HEK293 (cell line): ENCODE measurements around the gene ZNF99.

Source experiments
- CTCF ChIA-PET: fragments of 350-600 bp; formaldehyde crosslinking; extraction: SDS; loops from one replicate; lab custom pipeline; 2021; ENCODE audit warnings: antibody characterized with exemption; lab: Yijun Ruan, JAX
- POLR2A ChIA-PET: fragments of 300-600 bp; formaldehyde crosslinking; extraction: SDS; loops from one replicate; lab custom pipeline; 2020; ENCODE audit warnings: antibody characterized with exemption, inconsistent platforms; lab: Yijun Ruan, JAX
- H3K27ac ChIP-seq: fragments of 200-500 bp; sonication (Bioruptor generic); 2 replicates; pipeline ENCODE4 v1.5.1; 2014; ENCODE audit warnings: low read depth, low read length, control low read depth, inconsistent platforms; ENCODE audit errors: extremely low read depth
- H3K36me3 ChIP-seq, 2 experiments: fragments of 200-500 bp in 1 of 2; sonication (Bioruptor generic) in 1 of 2; 1 replicate in 1 of 2; 2 replicates in 1 of 2; pipeline ENCODE4 v1.5.1; 2014 to 2017; ENCODE audit warnings: inconsistent platforms in 2 of 2, low read length in 2 of 2; ENCODE audit not compliant: control insufficient read depth in 2 of 2, insufficient read depth in 1 of 2
- H3K4me1 ChIP-seq: fragments of 200-500 bp; sonication (Bioruptor generic); 2 replicates; pipeline ENCODE4 v1.5.1; 2014; ENCODE audit warnings: mild to moderate bottlenecking, low read length, inconsistent platforms; ENCODE audit not compliant: control insufficient read depth, insufficient read depth
- H3K4me3 ChIP-seq: 2 replicates; pipeline ENCODE4 v1.5.1; 2011; ENCODE audit warnings: low read depth, mild to moderate bottlenecking, control low read depth, low read length, moderate library complexity
- H3K9me3 ChIP-seq: fragments of 200-500 bp; sonication (Bioruptor generic); 2 replicates; pipeline ENCODE4 v1.5.1; 2014; ENCODE audit warnings: low read depth, low read length, inconsistent platforms; ENCODE audit not compliant: control insufficient read depth, insufficient read depth
- GLIS2 ChIP-seq: fragments of 450-650 bp; formaldehyde crosslinking; IDR thresholded peaks from 2 replicates; pipeline ENCODE4 v1.5.1; 2016; ENCODE audit warnings: missing biosample characterization, missing genetic modification characterization
- HOXC10 ChIP-seq: sonication (generic); formaldehyde crosslinking; IDR thresholded peaks from 2 replicates; pipeline ENCODE4 v1.8.1; 2023; ENCODE audit warnings: mild to moderate bottlenecking, missing genetic modification reagents
- RBAK ChIP-seq: fragments of 450-650 bp; formaldehyde crosslinking; IDR thresholded peaks from 2 replicates; pipeline ENCODE4 v1.5.1; 2016; ENCODE audit warnings: missing biosample characterization, missing genetic modification characterization
- TCF7L2 ChIP-seq: IDR thresholded peaks from 2 replicates; pipeline ENCODE4 v1.6.1; 2011; ENCODE audit warnings: low read depth, mild to moderate bottlenecking, inconsistent platforms, low read length, moderate library complexity, borderline replicate concordance
- ZNF138 ChIP-seq: fragments of 450-650 bp; formaldehyde crosslinking; IDR thresholded peaks from 2 replicates; pipeline ENCODE4 v1.5.1; 2016; ENCODE audit warnings: missing biosample characterization, missing genetic modification characterization, borderline replicate concordance
- ZNF16 ChIP-seq: fragments of 450-650 bp; formaldehyde crosslinking; IDR thresholded peaks from 2 replicates; pipeline ENCODE4 v1.5.1; 2016; ENCODE audit warnings: low read depth, missing biosample characterization, missing genetic modification characterization
- ZNF174 ChIP-seq: fragments of 450-650 bp; formaldehyde crosslinking; IDR thresholded peaks from 2 replicates; pipeline ENCODE4 v1.5.0; 2017; ENCODE audit warnings: missing biosample characterization, mild to moderate bottlenecking, missing genetic modification characterization
- ZNF239 ChIP-seq: fragments of 450-650 bp; formaldehyde crosslinking; IDR thresholded peaks from 2 replicates; pipeline ENCODE4 v1.5.1; 2016; ENCODE audit warnings: missing biosample characterization, missing genetic modification characterization
- ZNF274 ChIP-seq, 2 experiments: fragments of 200-500 bp in 1 of 2; fragments of 450-650 bp in 1 of 2; sonication (Bioruptor generic) in 1 of 2; formaldehyde crosslinking in 1 of 2; IDR thresholded peaks; 2 replicates each; pipeline versions ENCODE4 v1.5.1 to v1.6.1; 2014 to 2016; ENCODE audit warnings: borderline replicate concordance in 1 of 2, inconsistent platforms in 1 of 2, low read length in 1 of 2, missing biosample characterization in 1 of 2, missing genetic modification characterization in 1 of 2
- ZNF302 ChIP-seq: fragments of 450-650 bp; formaldehyde crosslinking; IDR thresholded peaks from 2 replicates; pipeline ENCODE4 v1.5.1; 2016; ENCODE audit warnings: missing biosample characterization, missing genetic modification characterization, low read depth
- ZNF324 ChIP-seq: fragments of 450-650 bp; formaldehyde crosslinking; IDR thresholded peaks from 2 replicates; pipeline ENCODE4 v1.5.1; 2016; ENCODE audit warnings: missing biosample characterization, missing genetic modification characterization
- ZNF596 ChIP-seq: fragments of 450-650 bp; IDR thresholded peaks from 2 replicates; pipeline ENCODE4 v1.5.0; 2018; ENCODE audit warnings: missing biosample characterization, mild to moderate bottlenecking, missing genetic modification characterization, moderate library complexity
- TF ChIP-seq, protein P1 (sequence below): IDR thresholded peaks from 2 replicates; pipeline ENCODE4 v1.6.1; 2011; ENCODE audit warnings: mild to moderate bottlenecking, low read depth, low read length, borderline replicate concordance
- TF ChIP-seq, protein P2 (sequence below): fragments of 450-650 bp; formaldehyde crosslinking; IDR thresholded peaks from 2 replicates; pipeline ENCODE4 v1.5.1; 2016; ENCODE audit warnings: missing biosample characterization, missing genetic modification characterization
- TF ChIP-seq, protein P3 (sequence below): fragments of 450-650 bp; formaldehyde crosslinking; IDR thresholded peaks from 2 replicates; pipeline ENCODE4 v1.5.1; 2017; ENCODE audit warnings: missing biosample characterization, missing genetic modification characterization
- TF ChIP-seq, protein P4 (sequence below): fragments of 450-650 bp; formaldehyde crosslinking; IDR thresholded peaks from 2 replicates; pipeline ENCODE4 v1.5.1; 2016; ENCODE audit warnings: missing biosample characterization, missing genetic modification characterization
- TF ChIP-seq, protein P5 (sequence below): fragments of 450-650 bp; formaldehyde crosslinking; IDR thresholded peaks from 2 replicates; pipeline ENCODE4 v1.5.1; 2016; ENCODE audit warnings: missing biosample characterization, missing genetic modification characterization, borderline replicate concordance
- TF ChIP-seq, protein P6 (sequence below): fragments of 450-650 bp; formaldehyde crosslinking; IDR thresholded peaks from 2 replicates; pipeline ENCODE4 v1.5.1; 2017; ENCODE audit warnings: missing biosample characterization, missing genetic modification characterization

ZNF99 gene

DNA sequence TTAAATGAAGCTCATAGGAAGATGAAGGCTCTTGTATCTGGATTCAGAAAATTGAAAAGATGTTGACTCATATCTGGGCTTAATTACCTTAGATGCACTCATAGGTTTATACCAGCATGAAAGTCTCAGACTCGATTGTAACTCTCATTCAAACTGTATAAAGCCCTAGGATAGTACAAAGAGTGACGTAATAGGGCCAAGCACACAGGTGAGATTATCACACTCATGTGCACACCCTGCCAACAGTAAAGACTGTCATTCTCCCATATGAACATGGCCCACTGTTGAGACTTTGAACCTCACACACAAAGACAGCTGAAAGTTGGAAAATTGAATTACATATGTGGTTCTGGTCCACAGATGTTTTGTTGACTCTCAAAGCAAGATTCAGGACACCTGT lies 30.2 kb upstream of the ZNF99 start:
- H3K9me3 ChIP-seq = no peaks in the 10 kb centered on the region; the same call in 1 of the 2 replicates
- no peak overlapping the region for H3K27ac ChIP-seq
- no peaks in the 10 kb centered on the region for H3K4me1 ChIP-seq
- H3K36me3 ChIP-seq = no peaks in the 10 kb centered on the region
- TF ChIP-seq ZNF596 (no peak), TCF7L2 (no peak), ZNF324 (tag by site-specific recombination) (no peak), ZNF16 (tag by site-specific recombination) (no peak), ZNF274 (IDR thresholded peaks at IDR 0.05; ENCODE audit: low read length) (no peak), ZNF274 (tag by site-specific recombination; IDR thresholded peaks at IDR 0.05; ENCODE audit: borderline replicate concordance) (no peak)
- TF ChIP-seq, protein P1, sequence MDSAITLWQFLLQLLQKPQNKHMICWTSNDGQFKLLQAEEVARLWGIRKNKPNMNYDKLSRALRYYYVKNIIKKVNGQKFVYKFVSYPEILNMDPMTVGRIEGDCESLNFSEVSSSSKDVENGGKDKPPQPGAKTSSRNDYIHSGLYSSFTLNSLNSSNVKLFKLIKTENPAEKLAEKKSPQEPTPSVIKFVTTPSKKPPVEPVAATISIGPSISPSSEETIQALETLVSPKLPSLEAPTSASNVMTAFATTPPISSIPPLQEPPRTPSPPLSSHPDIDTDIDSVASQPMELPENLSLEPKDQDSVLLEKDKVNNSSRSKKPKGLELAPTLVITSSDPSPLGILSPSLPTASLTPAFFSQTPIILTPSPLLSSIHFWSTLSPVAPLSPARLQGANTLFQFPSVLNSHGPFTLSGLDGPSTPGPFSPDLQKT = no peak
- TF ChIP-seq, protein P2, sequence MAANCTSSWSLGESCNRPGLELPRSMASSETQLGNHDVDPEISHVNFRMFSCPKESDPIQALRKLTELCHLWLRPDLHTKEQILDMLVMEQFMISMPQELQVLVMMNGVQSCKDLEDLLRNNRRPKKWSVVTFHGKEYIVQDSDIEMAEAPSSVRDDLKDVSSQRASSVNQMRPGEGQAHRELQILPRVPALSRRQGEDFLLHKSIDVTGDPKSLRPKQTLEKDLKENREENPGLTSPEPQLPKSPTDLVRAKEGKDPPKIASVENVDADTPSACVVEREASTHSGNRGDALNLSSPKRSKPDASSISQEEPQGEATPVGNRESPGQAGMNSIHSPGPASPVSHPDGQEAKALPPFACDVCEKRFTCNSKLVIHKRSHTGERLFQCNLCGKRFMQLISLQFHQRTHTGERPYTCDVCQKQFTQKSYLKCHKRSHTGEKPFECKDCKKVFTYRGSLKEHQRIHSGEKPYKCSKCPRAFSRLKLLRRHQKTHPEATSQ (tag by site-specific recombination) = no peak
- POLR2A ChIA-PET = no interaction called here
- no peak overlapping the region for H3K4me3 ChIP-seq
- CTCF ChIA-PET = no interaction called here

DNA sequence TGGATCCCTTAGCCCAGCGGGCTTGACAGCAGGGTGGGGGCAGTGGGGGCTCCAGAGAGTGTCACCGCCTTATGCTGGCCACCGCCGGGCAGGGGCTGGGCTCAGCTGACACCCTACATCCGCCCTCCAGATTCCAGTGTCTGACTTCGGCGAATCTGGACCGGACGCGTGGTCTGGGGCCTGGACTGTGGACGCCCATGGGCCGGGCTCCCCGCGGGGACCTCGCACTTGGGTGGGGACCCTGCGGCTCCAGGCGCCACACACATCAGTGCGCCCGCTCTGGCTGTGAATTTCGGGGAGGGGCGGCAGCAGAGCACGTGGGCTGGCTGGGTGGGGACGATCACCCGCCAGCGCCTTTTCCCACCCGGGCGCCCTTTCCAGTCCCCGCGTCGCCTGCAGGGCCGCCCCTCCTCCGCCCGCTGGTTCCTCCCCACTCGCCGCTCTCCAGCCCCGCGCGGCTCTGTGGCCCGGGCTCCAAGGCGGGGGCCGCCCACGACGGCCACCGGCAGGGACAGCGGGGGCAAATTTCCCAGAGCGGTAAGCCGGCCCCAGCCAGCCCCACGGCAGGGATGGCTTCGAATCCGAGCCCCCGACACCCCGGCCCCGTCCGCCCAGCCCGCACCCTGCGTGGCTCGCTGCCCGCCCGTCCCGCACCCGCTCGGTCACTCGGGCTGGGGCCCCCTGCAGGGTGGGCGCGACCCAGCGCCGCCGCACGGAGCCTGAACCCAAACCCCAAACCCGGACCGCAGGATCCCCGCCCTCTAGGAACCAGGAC lies 23.3 kb upstream of the ZNF99 start:
- TF ChIP-seq ZNF302 (tag by site-specific recombination) = no peak
- no peak for TF ChIP-seq ZNF174 (tag by site-specific recombination)
- TF ChIP-seq, protein P3, sequence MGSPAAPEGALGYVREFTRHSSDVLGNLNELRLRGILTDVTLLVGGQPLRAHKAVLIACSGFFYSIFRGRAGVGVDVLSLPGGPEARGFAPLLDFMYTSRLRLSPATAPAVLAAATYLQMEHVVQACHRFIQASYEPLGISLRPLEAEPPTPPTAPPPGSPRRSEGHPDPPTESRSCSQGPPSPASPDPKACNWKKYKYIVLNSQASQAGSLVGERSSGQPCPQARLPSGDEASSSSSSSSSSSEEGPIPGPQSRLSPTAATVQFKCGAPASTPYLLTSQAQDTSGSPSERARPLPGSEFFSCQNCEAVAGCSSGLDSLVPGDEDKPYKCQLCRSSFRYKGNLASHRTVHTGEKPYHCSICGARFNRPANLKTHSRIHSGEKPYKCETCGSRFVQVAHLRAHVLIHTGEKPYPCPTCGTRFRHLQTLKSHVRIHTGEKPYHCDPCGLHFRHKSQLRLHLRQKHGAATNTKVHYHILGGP (tag by site-specific recombination) = no peak
- no peak for TF ChIP-seq ZNF274 (IDR thresholded peaks at IDR 0.05; ENCODE audit: low read length)
- no peak for TF ChIP-seq ZNF274 (tag by site-specific recombination; IDR thresholded peaks at IDR 0.05; ENCODE audit: borderline replicate concordance)
- TF ChIP-seq HOXC10 (CRISPR knock-in tag) = no peak
- TF ChIP-seq, protein P4, sequence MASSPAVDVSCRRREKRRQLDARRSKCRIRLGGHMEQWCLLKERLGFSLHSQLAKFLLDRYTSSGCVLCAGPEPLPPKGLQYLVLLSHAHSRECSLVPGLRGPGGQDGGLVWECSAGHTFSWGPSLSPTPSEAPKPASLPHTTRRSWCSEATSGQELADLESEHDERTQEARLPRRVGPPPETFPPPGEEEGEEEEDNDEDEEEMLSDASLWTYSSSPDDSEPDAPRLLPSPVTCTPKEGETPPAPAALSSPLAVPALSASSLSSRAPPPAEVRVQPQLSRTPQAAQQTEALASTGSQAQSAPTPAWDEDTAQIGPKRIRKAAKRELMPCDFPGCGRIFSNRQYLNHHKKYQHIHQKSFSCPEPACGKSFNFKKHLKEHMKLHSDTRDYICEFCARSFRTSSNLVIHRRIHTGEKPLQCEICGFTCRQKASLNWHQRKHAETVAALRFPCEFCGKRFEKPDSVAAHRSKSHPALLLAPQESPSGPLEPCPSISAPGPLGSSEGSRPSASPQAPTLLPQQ (tag by site-specific recombination) = no peak
- no peak for TF ChIP-seq ZNF239 (tag by site-specific recombination)
- TF ChIP-seq, protein P5, sequence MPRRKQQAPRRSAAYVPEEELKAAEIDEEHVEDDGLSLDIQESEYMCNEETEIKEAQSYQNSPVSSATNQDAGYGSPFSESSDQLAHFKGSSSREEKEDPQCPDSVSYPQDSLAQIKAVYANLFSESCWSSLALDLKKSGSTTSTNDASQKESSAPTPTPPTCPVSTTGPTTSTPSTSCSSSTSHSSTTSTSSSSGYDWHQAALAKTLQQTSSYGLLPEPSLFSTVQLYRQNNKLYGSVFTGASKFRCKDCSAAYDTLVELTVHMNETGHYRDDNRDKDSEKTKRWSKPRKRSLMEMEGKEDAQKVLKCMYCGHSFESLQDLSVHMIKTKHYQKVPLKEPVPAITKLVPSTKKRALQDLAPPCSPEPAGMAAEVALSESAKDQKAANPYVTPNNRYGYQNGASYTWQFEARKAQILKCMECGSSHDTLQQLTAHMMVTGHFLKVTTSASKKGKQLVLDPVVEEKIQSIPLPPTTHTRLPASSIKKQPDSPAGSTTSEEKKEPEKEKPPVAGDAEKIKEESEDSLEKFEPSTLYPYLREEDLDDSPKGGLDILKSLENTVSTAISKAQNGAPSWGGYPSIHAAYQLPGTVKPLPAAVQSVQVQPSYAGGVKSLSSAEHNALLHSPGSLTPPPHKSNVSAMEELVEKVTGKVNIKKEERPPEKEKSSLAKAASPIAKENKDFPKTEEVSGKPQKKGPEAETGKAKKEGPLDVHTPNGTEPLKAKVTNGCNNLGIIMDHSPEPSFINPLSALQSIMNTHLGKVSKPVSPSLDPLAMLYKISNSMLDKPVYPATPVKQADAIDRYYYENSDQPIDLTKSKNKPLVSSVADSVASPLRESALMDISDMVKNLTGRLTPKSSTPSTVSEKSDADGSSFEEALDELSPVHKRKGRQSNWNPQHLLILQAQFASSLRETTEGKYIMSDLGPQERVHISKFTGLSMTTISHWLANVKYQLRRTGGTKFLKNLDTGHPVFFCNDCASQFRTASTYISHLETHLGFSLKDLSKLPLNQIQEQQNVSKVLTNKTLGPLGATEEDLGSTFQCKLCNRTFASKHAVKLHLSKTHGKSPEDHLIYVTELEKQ (tag by site-specific recombination) = no peak
- TF ChIP-seq RBAK (tag by site-specific recombination) = no peak
- TF ChIP-seq GLIS2 (tag by site-specific recombination) = no peak
- no peak for TF ChIP-seq ZNF138
- TF ChIP-seq, protein P6, sequence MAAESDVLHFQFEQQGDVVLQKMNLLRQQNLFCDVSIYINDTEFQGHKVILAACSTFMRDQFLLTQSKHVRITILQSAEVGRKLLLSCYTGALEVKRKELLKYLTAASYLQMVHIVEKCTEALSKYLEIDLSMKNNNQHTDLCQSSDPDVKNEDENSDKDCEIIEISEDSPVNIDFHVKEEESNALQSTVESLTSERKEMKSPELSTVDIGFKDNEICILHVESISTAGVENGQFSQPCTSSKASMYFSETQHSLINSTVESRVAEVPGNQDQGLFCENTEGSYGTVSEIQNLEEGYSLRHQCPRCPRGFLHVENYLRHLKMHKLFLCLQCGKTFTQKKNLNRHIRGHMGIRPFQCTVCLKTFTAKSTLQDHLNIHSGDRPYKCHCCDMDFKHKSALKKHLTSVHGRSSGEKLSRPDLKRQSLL = no peak
- H3K9me3 ChIP-seq = no peaks in the 10 kb centered on the region

More for the DNA sequence above, 23.3 kb upstream of the ZNF99 start:
- ChIA-PET POLR2A (no interaction called here), CTCF (no interaction called here)
- Histone ChIP-seq H3K4me3 (no peak overlapping the region), H3K36me3 (no peaks in the 10 kb centered on the region), H3K27ac (no peak overlapping the region), H3K4me1 (no peaks in the 10 kb centered on the region)
